ENCODE data around the gene CUX1.
A peak's percentile ranks its signal among the peaks of the same experiment; 100 is the strongest.
"Not testable (repeated sequence)": the region's sequence is repeated elsewhere in the genome, so short reads cannot be mapped to it uniquely, and the experiment has no call there.

Gene CUX1

GRCh38 chr7:102029616-102030015 lies 212.2 kb downstream of the CUX1 start:
- no peaks in the 10 kb centered on the region for H3K36me3 Mint-ChIP-seq
- no peaks in the 10 kb centered on the region for H3K9me3 Mint-ChIP-seq (ENCODE audit: low read depth)
- H3K27ac Mint-ChIP-seq, result no peak overlapping the region
- H3K4me1 Mint-ChIP-seq (ENCODE audit: low read depth), result peaks cover 9% of the 10 kb centered on the region
- no peak overlapping the region for H3K4me3 Mint-ChIP-seq
- H3K27me3 Mint-ChIP-seq, result no peaks in the 10 kb centered on the region

- H3K27ac Mint-ChIP-seq, result no peak overlapping the region
- H3K4me3 Mint-ChIP-seq, result no peak overlapping the region
Observed at GRCh38 chr7:102030696-102031095, 213.3 kb downstream of the CUX1 start.

GRCh38 chr7:102036958-102037357 lies 219.5 kb downstream of the CUX1 start:
- peaks cover 8% of the 10 kb centered on the region for H3K36me3 Mint-ChIP-seq
- H3K4me3 Mint-ChIP-seq, result no peak overlapping the region
- no peaks in the 10 kb centered on the region for H3K9me3 Mint-ChIP-seq (ENCODE audit: low read depth)
- no peaks in the 10 kb centered on the region for H3K27me3 Mint-ChIP-seq
- no peaks in the 10 kb centered on the region for H3K4me1 Mint-ChIP-seq (ENCODE audit: low read depth)
- H3K27ac Mint-ChIP-seq, result no peak overlapping the region

More at GRCh38 chr7:102030696-102031095, 213.3 kb downstream of the CUX1 start:
- H3K4me1 Mint-ChIP-seq (ENCODE audit: low read depth), result peaks cover 7% of the 10 kb centered on the region
- no peaks in the 10 kb centered on the region for H3K27me3 Mint-ChIP-seq
- H3K9me3 Mint-ChIP-seq (ENCODE audit: low read depth), result no peaks in the 10 kb centered on the region
- no peaks in the 10 kb centered on the region for H3K36me3 Mint-ChIP-seq

GRCh38 chr7:102039706-102040105 lies 222.3 kb downstream of the CUX1 start:
- H3K36me3 Mint-ChIP-seq, result peaks cover 8% of the 10 kb centered on the region
- H3K27ac Mint-ChIP-seq, result no peak overlapping the region
- no peaks in the 10 kb centered on the region for H3K27me3 Mint-ChIP-seq
- H3K4me1 Mint-ChIP-seq (ENCODE audit: low read depth), result peaks cover 11% of the 10 kb centered on the region
- no peaks in the 10 kb centered on the region for H3K9me3 Mint-ChIP-seq (ENCODE audit: low read depth)
- no peak overlapping the region for H3K4me3 Mint-ChIP-seq

GRCh38 chr7:102040569-102040968 lies 223.1 kb downstream of the CUX1 start:
- no peak overlapping the region for H3K4me3 Mint-ChIP-seq
- H3K9me3 Mint-ChIP-seq (ENCODE audit: low read depth), result no peaks in the 10 kb centered on the region
- no peak overlapping the region for H3K27ac Mint-ChIP-seq
- H3K27me3 Mint-ChIP-seq, result no peaks in the 10 kb centered on the region
- peaks cover 8% of the 10 kb centered on the region for H3K36me3 Mint-ChIP-seq
- peaks cover 14% of the 10 kb centered on the region for H3K4me1 Mint-ChIP-seq (ENCODE audit: low read depth)

- Mint-ChIP-seq H3K27me3 (no peaks in the 10 kb centered on the region), H3K9me3 (ENCODE audit: low read depth) (no peaks in the 10 kb centered on the region), H3K27ac (no peak overlapping the region), H3K36me3 (peaks cover 9% of the 10 kb centered on the region), H3K4me1 (ENCODE audit: low read depth) (peaks cover 14% of the 10 kb centered on the region), H3K4me3 (no peak overlapping the region)
Observed at GRCh38 chr7:102042016-102042656, 224.7 kb downstream of the CUX1 start.

- H3K27me3 Mint-ChIP-seq, H3K27ac Mint-ChIP-seq: not testable (repeated sequence)
Observed at GRCh38 chr7:102042796-102043195, 225.4 kb downstream of the CUX1 start.

GRCh38 chr7:102044641-102044983 lies 227.2 kb downstream of the CUX1 start:
- peaks cover 14% of the 10 kb centered on the region for H3K4me1 Mint-ChIP-seq (ENCODE audit: low read depth)
- H3K4me3 Mint-ChIP-seq, result no peak overlapping the region
- no peaks in the 10 kb centered on the region for H3K9me3 Mint-ChIP-seq (ENCODE audit: low read depth)
- H3K27me3 Mint-ChIP-seq, result no peaks in the 10 kb centered on the region
- peaks cover 15% of the 10 kb centered on the region for H3K36me3 Mint-ChIP-seq
- H3K27ac Mint-ChIP-seq, result no peak overlapping the region

More at GRCh38 chr7:102042796-102043195, 225.4 kb downstream of the CUX1 start:
- H3K4me1 Mint-ChIP-seq (ENCODE audit: low read depth), result peaks cover 14% of the 10 kb centered on the region
- H3K36me3 Mint-ChIP-seq; H3K4me3 Mint-ChIP-seq; H3K9me3 Mint-ChIP-seq (ENCODE audit: low read depth): not testable (repeated sequence)

GRCh38 chr7:102044984-102045673 lies 227.7 kb downstream of the CUX1 start:
- Mint-ChIP-seq H3K4me1 (ENCODE audit: low read depth) (peaks cover 14% of the 10 kb centered on the region), H3K36me3 (peaks cover 12% of the 10 kb centered on the region), H3K27me3 (no peaks in the 10 kb centered on the region), H3K9me3 (ENCODE audit: low read depth) (no peaks in the 10 kb centered on the region), H3K4me3 (no peak overlapping the region), H3K27ac (no peak overlapping the region)

GRCh38 chr7:102045681-102046372 lies 228.4 kb downstream of the CUX1 start:
- H3K4me3 Mint-ChIP-seq, result no peak overlapping the region
- H3K4me1 Mint-ChIP-seq (ENCODE audit: low read depth), result peaks cover 14% of the 10 kb centered on the region
- no peak overlapping the region for H3K27ac Mint-ChIP-seq

GRCh38 chr7:102046373-102047117 lies 229.1 kb downstream of the CUX1 start:
- peaks cover 14% of the 10 kb centered on the region for H3K4me1 Mint-ChIP-seq (ENCODE audit: low read depth)
- no peak overlapping the region for H3K27ac Mint-ChIP-seq
- H3K9me3 Mint-ChIP-seq (ENCODE audit: low read depth), result no peaks in the 10 kb centered on the region
- H3K36me3 Mint-ChIP-seq, result peaks cover 10% of the 10 kb centered on the region
- H3K4me3 Mint-ChIP-seq, result no peak overlapping the region
- H3K27me3 Mint-ChIP-seq, result no peaks in the 10 kb centered on the region

More at GRCh38 chr7:102045681-102046372, 228.4 kb downstream of the CUX1 start:
- Mint-ChIP-seq H3K9me3 (ENCODE audit: low read depth) (no peaks in the 10 kb centered on the region), H3K27me3 (no peaks in the 10 kb centered on the region), H3K36me3 (peaks cover 12% of the 10 kb centered on the region)

GRCh38 chr7:102047167-102047566 lies 229.7 kb downstream of the CUX1 start:
- Mint-ChIP-seq H3K4me3 (no peak overlapping the region), H3K27me3 (no peaks in the 10 kb centered on the region), H3K9me3 (ENCODE audit: low read depth) (no peaks in the 10 kb centered on the region), H3K36me3 (peaks cover 10% of the 10 kb centered on the region), H3K4me1 (ENCODE audit: low read depth) (peaks cover 14% of the 10 kb centered on the region), H3K27ac (no peak overlapping the region)

- peaks cover 20% of the 10 kb centered on the region for H3K36me3 Mint-ChIP-seq
- H3K4me1 Mint-ChIP-seq (ENCODE audit: low read depth), result peaks cover 3% of the 10 kb centered on the region
- H3K27ac Mint-ChIP-seq, result no peak overlapping the region
- H3K9me3 Mint-ChIP-seq (ENCODE audit: low read depth), result peaks cover 6% of the 10 kb centered on the region
- no peak overlapping the region for H3K4me3 Mint-ChIP-seq
- H3K27me3 Mint-ChIP-seq, result no peaks in the 10 kb centered on the region
Observed at GRCh38 chr7:102049765-102050164, 232.3 kb downstream of the CUX1 start.

GRCh38 chr7:102050864-102051460 lies 233.5 kb downstream of the CUX1 start:
- peaks cover 28% of the 10 kb centered on the region for H3K36me3 Mint-ChIP-seq
- no peak overlapping the region for H3K4me3 Mint-ChIP-seq
- peaks cover 14% of the 10 kb centered on the region for H3K9me3 Mint-ChIP-seq (ENCODE audit: low read depth)
- H3K4me1 Mint-ChIP-seq (ENCODE audit: low read depth), result peaks cover 4% of the 10 kb centered on the region
- peak overlapping the region; percentile 34 for H3K27ac Mint-ChIP-seq
- no peaks in the 10 kb centered on the region for H3K27me3 Mint-ChIP-seq

All from activated naive CD8-positive, alpha-beta T cell (primary cell).